ENCODE measurements around the gene TGM2.

TGM2 gene

DNA sequence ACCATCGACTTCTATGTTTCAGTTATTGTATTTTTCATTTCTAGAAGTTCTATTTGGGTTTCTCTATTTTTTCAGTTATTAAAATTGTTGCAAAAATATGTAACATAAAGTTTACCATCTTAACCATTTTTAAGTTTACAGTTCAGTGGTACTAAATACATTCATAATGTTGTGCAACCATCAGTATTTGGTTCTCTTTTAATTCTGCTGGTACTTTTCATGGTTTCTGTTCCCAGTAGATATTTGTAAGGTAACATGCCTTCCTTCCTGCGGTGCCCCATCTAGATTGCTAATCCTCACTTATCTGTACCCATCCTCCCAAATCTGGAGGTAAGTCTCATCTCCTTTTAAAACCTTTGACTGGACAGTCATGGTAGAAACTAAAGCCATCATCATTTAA is 47.9 kb downstream of the TGM2 start:
- Mint-ChIP-seq H3K27ac (no peak overlapping the region), H3K4me3 (no peak overlapping the region), H3K9me3 (no peaks in the 10 kb centered on the region), H3K4me1 (no peaks in the 10 kb centered on the region), H3K36me3 (no peaks in the 10 kb centered on the region)
- no peak for ATAC-seq
- DNase-seq (ENCODE audit: low spot score in 2 of 2): no peak

DNA sequence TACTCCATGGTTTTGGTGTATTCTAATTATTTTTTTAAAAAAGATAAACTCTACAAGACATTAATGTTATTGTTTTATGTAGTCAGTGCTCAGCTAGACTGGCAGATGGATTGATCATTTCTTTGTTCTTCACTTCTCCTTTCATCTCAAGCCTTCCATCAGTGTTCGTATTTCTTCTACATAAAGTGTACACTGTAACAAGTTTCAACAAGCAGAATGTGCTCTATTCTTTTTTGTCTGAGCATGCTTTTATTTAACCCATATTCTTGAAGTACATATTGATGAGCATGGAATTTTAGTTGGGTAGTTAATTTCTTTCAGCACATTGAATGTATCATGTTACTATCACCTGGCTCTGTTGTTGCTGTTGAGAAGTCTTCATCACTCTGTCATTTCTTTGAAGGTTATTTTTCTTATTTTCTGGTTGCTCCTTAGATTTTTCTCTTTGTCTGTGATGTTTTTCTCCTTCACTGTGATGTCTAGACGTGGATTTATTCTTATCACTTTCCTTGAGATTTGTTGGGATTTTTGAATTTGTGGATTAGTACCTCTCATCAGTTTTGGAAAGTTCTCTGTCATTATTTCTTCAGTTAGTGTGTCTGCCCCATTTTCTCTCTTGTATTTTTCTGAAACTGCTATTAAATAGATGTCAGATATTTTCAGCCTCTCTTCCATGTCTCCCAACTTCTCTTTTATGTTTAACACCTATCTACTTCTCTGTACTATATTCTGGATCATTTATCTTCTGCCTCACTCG is 48.5 kb downstream of the TGM2 start:
- H3K36me3 Mint-ChIP-seq: no peaks in the 10 kb centered on the region
- no peak overlapping the region for H3K4me3 Mint-ChIP-seq
- no peaks in the 10 kb centered on the region for H3K9me3 Mint-ChIP-seq
- no peak for DNase-seq (ENCODE audit: low spot score in 2 of 2)
- H3K27ac Mint-ChIP-seq: no peak overlapping the region
- ATAC-seq: no peak
- H3K4me1 Mint-ChIP-seq: no peaks in the 10 kb centered on the region

DNA sequence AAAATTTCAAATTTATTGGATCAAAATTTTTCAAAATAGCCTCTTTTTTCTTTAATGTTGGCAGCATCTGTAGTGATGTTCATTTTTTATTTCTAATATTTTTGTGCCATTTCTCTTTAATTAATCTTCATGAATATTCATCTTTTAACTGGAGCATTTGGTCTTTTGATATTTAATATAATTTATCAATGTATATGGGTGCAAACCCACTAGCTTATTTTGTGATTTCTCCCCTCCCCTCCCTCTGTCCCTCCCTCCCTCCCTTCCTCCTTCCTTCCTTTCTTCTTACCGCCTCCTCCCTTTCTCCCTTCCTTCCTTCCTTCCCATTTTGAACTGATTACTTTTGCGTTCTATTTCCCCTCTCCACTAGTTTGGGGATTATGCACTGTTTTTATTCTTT is 49.2 kb downstream of the TGM2 start:
- H3K27ac Mint-ChIP-seq: no peak overlapping the region
- no peaks in the 10 kb centered on the region for H3K9me3 Mint-ChIP-seq
- no peaks in the 10 kb centered on the region for H3K36me3 Mint-ChIP-seq
- no peak overlapping the region for H3K4me3 Mint-ChIP-seq
- H3K4me1 Mint-ChIP-seq: no peaks in the 10 kb centered on the region
- no peak for ATAC-seq
- DNase-seq (ENCODE audit: low spot score in 2 of 2): no peak

DNA sequence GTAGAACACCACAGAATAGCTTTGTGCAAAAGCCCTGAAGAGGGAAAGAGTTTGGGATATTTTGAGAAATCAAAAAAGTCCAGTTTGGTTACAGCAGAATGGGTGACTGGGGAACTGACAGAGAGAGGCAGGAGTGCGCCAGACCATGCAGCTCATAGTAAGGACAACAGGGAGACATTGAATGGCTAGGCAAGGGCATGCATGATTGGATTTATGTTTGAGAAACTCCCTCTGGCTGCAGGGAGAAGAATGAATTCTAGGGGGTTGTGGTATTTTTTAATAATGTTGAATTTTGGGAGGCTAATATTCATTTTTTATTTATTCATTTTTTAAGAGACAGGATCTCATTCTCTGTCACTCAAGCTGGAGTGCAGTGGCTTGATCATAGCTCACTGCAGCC is 49.9 kb downstream of the TGM2 start:
- DNase-seq (ENCODE audit: low spot score in 2 of 2) (no peak), ATAC-seq (no peak)
- Mint-ChIP-seq H3K4me1 (no peaks in the 10 kb centered on the region), H3K36me3 (no peaks in the 10 kb centered on the region), H3K9me3 (no peaks in the 10 kb centered on the region), H3K27ac (no peak overlapping the region), H3K4me3 (no peak overlapping the region)

DNA sequence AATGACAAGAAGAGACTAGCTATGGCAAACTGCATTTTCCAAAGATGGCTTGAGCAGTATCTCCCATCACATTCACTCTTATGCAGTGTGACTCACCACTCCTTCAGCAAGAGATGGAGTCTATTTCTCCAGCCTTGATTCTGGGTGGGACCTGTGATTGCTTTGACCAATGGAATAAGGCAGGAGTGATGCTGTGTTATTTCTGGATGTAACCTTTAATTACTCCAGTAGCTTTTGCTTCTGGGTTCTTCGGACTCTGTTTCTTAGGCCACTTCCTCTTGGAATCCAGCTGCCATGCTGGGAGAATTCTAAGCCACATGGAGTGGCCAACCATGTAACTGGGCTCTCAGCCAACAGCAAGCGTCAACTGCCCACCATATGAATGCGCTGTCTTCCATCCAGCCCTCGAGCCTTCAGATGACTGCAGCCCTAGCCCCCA is 50.7 kb downstream of the TGM2 start:
- H3K4me1 Mint-ChIP-seq: no peaks in the 10 kb centered on the region
- DNase-seq (ENCODE audit: low spot score in 2 of 2): no peak

DNA sequence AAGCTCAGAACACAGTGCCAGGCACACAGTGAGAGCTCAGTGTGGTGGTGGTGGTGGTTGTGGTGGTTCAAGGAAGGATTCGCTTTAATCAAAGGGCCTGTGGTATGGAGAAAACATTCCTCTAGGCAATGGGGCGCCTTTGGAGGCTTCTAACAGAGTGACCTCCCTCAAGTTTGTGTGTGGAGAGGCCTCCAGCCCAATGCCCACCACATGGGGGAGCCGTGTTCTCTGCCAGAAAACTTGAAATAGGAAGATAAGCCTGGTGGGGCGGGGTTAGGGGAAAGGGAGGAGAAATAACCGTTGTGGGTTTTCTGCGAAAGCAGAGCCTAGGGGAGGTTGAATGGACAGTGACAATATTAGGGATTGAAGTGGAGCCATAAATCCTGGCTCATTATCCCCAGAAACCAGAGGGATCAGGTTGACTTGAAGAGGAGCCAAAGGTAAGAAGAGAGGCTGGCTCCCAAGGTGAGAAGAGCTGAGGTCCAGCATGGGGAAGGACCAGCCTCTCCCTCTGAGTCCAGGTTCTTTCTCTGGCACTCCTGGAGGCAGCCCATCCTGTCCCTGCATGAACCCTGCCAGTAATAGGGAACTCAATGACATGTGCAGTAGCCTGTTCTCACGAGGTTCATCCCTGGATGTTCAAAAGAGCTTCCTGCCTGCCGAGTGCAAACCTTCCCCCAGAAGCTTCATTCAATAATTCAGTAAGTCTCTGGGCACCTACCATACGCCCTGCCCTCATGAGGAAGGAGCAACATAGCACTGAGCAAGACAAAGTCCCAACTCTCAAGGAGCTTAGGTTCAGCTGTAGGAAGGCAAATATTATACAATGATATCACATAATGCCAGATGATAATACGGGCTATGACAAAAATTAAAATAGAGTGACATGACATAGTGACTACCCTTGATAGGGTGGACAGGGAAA is 51.4 kb downstream of the TGM2 start:
- Mint-ChIP-seq H3K4me1 (no peaks in the 10 kb centered on the region), H3K36me3 (no peaks in the 10 kb centered on the region), H3K27ac (no peak overlapping the region), H3K4me3 (no peak overlapping the region), H3K9me3 (no peaks in the 10 kb centered on the region)
- ATAC-seq (no peak), DNase-seq (ENCODE audit: low spot score in 2 of 2) (no peak)

More for the DNA sequence above, 50.7 kb downstream of the TGM2 start:
- Mint-ChIP-seq H3K36me3 (no peaks in the 10 kb centered on the region), H3K4me3 (no peak overlapping the region), H3K27ac (no peak overlapping the region), H3K9me3 (no peaks in the 10 kb centered on the region)
- no peak for ATAC-seq

DNA sequence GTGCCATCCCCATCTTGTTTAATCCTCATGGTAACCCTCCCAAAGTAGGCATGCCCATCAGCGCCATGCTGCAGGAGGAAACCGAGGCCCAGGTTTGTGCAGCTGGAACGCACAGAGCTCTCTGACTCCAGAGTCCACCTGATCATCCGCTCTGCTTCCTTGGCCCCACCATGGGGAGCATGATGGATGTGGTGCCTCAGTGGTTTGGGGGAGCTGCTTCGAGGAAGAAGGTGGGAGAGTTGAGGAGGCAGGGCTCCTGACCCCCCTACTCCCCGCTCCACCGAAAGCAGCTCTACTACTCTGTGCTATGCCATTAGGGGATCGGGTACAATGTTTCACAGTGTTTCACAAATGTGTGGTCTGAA is 52.2 kb downstream of the TGM2 start:
- no peaks in the 10 kb centered on the region for H3K36me3 Mint-ChIP-seq
- H3K4me3 Mint-ChIP-seq: no peak overlapping the region
- H3K27ac Mint-ChIP-seq: no peak overlapping the region
- H3K4me1 Mint-ChIP-seq: no peaks in the 10 kb centered on the region
- ATAC-seq (no peak), DNase-seq (ENCODE audit: low spot score in 2 of 2) (no peak)
- no peaks in the 10 kb centered on the region for H3K9me3 Mint-ChIP-seq

DNA sequence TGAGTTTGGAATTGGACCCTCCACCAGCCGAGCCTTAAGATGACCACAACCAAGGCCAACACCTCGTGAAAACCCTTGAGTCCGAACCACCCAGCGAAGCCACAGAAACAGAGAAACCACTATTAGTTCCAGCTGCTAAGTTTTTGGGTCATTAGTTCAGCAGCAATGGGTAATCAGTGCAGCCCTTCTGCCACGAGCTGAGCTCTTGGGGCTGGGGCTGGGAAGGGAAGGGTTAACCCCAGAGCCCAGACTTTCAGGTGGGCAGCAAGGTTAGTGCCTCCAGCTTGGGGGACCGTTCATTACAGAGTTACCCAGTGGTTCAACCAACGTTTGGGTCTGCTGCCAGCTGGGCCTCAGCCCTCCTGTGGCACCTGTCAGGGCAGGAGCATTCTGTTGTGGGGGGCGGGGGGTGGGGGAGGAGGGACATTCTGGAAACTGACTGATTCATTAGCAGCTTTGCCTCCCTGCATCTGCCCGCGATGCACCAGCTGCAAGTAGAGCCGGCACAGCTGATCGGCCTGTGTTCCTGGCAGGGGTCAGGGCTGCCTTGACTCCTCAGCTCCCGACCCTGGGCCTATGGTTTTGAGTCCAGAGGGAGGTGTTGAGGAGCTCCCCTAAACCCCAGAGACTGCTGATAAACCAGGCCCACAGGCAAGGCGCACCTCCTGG is 52.7 kb downstream of the TGM2 start:
- Mint-ChIP-seq H3K9me3 (no peaks in the 10 kb centered on the region), H3K27ac (no peak overlapping the region), H3K4me1 (no peaks in the 10 kb centered on the region), H3K4me3 (no peak overlapping the region), H3K36me3 (no peaks in the 10 kb centered on the region)
- DNase-seq (ENCODE audit: low spot score in 2 of 2) (no peak), ATAC-seq (no peak)

DNA sequence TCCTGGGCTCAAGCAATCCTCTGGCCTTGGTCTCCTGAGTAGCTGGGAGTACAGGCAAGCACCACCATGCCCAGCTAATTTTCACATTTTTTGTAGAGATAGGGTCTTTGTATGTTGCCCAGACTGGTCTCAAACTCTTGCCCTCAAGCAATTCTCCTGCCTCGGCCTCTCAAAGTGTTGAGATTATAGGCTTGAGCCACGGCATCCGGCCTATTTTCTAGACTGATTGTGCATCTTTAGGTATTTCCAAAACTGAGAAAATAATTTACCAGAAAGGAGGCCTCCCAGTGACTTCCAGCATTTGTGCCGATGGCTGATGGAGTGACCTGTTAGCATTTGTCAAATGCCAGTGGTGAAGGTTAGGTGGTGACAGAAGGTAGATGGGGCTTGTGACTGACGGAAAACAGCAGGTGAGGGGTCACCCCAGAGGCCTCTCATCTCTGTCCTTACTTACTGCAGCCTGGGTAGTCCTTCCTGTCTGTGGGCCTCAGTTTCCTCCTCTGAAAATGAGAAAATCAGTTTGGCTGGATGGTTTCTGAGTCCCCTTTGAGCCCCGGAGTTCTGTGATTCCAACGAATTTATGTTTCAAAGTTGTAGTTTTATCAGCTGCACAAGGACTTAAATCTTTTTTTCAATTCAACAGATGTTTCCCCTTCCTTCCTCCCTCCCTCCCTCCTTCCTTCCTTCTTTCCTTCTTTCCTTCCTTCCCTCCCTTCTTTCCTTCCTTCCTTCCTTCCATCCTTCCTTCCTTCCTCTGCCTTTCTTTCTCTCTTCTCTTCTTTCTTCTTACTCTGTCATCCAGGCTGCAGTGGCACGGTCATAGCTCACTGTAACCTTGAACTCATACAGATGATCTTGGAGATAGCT is 53.5 kb downstream of the TGM2 start:
- Mint-ChIP-seq H3K27ac (no peak overlapping the region), H3K4me3 (no peak overlapping the region), H3K36me3 (no peaks in the 10 kb centered on the region), H3K9me3 (no peaks in the 10 kb centered on the region), H3K4me1 (no peaks in the 10 kb centered on the region)
- DNase-seq (ENCODE audit: low spot score in 2 of 2): peak in 1 of 2 donors; percentile 30
- ATAC-seq: no peak

DNA sequence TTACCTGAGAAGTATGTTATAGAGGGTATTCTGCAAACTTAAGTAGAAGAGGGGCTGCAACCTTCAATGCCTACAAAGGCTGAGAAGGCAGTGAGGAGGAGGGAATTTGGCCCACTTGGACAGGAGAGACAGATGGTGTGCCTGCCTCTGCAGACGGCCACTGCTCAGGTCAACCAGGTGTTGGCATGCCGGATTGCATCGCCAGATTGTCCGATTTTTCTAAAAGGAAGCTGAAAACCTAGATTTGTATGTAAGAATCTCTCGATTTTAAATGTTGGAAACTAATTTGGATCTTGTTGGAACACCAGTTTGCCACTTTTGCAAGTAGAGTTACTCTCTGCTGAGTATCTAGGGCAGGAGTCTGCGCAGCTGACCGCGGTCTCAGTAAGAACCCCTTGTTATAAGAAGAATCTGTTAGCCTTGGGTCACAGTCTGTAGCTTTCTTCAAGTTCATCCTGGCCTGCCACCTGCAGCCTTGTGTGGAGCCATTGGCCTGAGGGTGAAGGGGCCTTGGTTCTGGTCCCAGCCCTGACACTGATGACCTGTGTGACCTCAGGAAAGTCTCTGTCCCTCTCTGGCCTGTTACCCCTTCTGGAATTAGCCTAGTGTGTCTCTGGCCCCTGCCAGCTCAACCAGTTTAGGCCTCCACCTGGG is 54.4 kb downstream of the TGM2 start:
- Mint-ChIP-seq H3K36me3 (no peaks in the 10 kb centered on the region), H3K9me3 (no peaks in the 10 kb centered on the region), H3K4me1 (no peaks in the 10 kb centered on the region), H3K4me3 (no peak overlapping the region), H3K27ac (no peak overlapping the region)
- no peak for ATAC-seq
- DNase-seq (ENCODE audit: low spot score in 2 of 2): peak in 1 of 2 donors; percentile 40

DNA sequence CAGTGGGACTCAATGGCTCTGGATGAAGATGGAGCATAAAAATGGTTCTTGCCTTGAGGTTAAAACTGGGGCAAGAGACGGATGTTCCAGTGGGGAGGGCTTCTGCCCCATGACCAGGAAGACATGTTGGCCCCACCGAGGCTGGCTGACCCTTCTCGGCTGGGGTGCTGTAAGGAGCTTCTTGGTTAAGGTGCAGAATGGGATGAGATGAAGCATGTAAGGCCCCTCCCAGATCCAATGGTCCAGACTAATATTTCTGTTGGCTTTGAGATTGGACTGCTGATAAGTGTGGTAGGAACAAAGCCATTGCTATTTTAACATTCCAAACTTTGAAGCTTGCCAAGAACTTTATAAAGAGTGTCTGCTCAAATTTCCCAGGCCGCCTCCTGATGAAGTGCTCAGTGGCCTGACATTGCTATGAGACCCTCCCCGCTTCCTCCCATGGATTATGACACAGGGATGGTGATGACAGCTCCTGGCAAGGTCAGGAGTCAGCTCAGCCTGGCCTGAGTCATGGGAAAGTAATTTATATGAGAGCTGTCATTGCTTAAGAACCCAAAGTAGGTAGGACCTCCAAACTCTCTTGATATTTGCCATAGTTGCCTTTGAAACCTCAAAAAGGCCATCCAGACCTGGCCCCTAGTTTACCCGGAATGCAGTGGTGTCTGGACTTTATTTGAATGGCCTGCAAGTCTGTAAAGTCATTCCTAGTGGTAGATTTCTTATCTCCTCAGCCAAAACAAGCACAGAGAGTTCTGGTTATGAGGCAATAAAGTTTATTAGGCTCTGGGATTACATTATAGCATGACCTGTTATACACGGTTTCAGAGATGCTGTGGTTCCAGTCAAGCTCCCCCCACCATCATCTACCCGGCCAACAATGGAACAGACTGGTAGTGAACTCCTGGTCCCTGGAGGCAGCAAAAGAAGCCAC is 55.2 kb downstream of the TGM2 start:
- Mint-ChIP-seq H3K4me3 (no peak overlapping the region), H3K4me1 (no peaks in the 10 kb centered on the region), H3K27ac (no peak overlapping the region), H3K9me3 (no peaks in the 10 kb centered on the region), H3K36me3 (no peaks in the 10 kb centered on the region)
- DNase-seq (ENCODE audit: low spot score in 2 of 2) (no peak), ATAC-seq (no peak)

DNA sequence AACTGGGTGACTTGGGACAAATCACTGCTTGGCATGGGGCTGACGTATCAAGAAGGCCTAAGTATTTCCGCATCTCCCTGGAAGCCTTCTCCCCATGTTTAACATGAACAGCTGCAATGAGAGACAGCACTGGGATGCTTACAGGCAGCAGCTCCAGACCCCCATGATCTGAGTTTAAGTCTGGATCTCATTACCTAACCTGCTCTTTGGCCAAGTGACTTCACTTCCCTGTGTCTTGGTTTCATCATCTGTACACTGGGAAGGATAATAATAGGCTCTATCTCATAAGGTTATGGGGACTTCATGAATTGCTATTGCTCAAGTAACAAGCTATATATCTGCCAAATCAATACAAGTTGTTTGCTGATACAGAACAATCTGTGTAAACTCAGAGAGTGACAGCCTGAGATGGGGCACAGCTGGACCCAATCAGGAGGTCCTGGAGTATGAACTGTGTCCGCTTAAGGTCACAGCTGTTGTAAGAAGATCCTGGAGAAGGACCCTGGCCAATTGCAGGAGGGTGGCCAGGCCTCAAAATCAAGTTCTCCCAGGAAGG is 56.0 kb downstream of the TGM2 start:
- DNase-seq (ENCODE audit: low spot score in 2 of 2): no peak
- no peaks in the 10 kb centered on the region for H3K9me3 Mint-ChIP-seq
- no peak overlapping the region for H3K27ac Mint-ChIP-seq
- ATAC-seq: no peak
- H3K4me3 Mint-ChIP-seq: no peak overlapping the region
- H3K36me3 Mint-ChIP-seq: no peaks in the 10 kb centered on the region
- no peaks in the 10 kb centered on the region for H3K4me1 Mint-ChIP-seq

DNA sequence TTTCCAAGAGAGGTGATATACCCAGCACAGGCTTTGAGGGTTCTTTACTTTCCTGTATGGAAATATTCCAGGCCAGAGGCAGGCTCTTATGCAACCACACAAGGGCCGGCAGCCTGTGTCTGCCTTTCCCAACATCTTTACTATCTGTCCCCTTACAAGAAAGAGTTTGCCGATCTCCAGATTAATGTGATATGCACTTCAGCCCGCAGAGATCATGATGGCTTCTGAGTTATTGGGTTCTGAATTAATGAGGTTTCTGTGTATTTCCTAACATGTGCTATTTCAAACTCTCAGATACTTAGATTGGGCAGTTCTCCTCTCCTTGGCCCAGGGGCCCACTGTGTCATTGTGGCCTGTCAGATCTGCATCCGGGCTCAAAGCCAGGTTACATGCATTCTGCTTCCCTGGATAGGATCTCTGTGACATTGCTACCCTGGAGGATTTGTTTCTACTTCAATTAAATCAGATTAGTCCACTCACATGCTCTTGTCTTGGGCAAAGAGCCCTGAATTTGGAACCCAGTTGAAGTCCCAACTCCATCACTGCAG is 56.6 kb downstream of the TGM2 start:
- H3K36me3 Mint-ChIP-seq: no peaks in the 10 kb centered on the region
- no peaks in the 10 kb centered on the region for H3K9me3 Mint-ChIP-seq
- no peak overlapping the region for H3K4me3 Mint-ChIP-seq
- ATAC-seq (no peak), DNase-seq (ENCODE audit: low spot score in 2 of 2) (no peak)
- no peaks in the 10 kb centered on the region for H3K4me1 Mint-ChIP-seq
- H3K27ac Mint-ChIP-seq: no peak overlapping the region
